ENCODE results near the gene TMEM204.

TMEM204 gene

GRCh38 chr16:1505912-1506311, 27.6 kb upstream of the TMEM204 start:
- CTCF ChIA-PET: no interaction called here
- H3K4me1 ChIP-seq (ENCODE audit: control extremely low read depth in 1 of 4, control insufficient read depth in 4 of 4, insufficient read depth in 4 of 4, low read length in 3 of 4): no peaks in the 10 kb centered on the region
- no peak for DNase-seq
- POLR2A ChIA-PET: no interaction called here
- no peak overlapping the region for H3K27ac ChIP-seq (ENCODE audit: insufficient read depth in 1 of 2, low read depth in 1 of 2, low read length in 2 of 2, poor library complexity in 1 of 2, severe bottlenecking in 2 of 2)
- H3K27me3 ChIP-seq (replicated peaks in 2 of 5; ENCODE audit: control insufficient read depth in 4 of 5, insufficient read depth in 5 of 5, low read length in 4 of 5): no peaks in the 10 kb centered on the region
- 97% methylated on average over 15 of the region's 22 CpGs for WGBS (ENCODE audit: insufficient coverage)
- no peak overlapping the region for H3K4me3 ChIP-seq (ENCODE audit: control insufficient read depth in 1 of 7, extremely low read depth in 1 of 7, insufficient read depth in 4 of 7, low read depth in 2 of 7, low read length in 6 of 7)
- H3K9me3 ChIP-seq (ENCODE audit: control extremely low read depth in 1 of 5, control insufficient read depth in 4 of 5, insufficient read depth in 2 of 5, low read depth in 1 of 5, low read length in 4 of 5): no peaks in the 10 kb centered on the region
- peaks cover 2 to 80% (median 45%) of the 10 kb centered on the region in 4 experiments for H3K36me3 ChIP-seq (ENCODE audit: control insufficient read depth in 4 of 4, insufficient read depth in 4 of 4, low read length in 3 of 4)

- WGBS (ENCODE audit: insufficient coverage): 94% methylated on average over 37 of the region's 37 CpGs
- no peak for DNase-seq
- no peaks in the 10 kb centered on the region for H3K27me3 ChIP-seq (replicated peaks in 2 of 5; ENCODE audit: control insufficient read depth in 4 of 5, insufficient read depth in 5 of 5, low read length in 4 of 5)
- no peak overlapping the region for H3K4me3 ChIP-seq (ENCODE audit: control insufficient read depth in 1 of 7, extremely low read depth in 1 of 7, insufficient read depth in 4 of 7, low read depth in 2 of 7, low read length in 6 of 7)
- H3K27ac ChIP-seq (ENCODE audit: insufficient read depth in 1 of 2, low read depth in 1 of 2, low read length in 2 of 2, poor library complexity in 1 of 2, severe bottlenecking in 2 of 2): no peak overlapping the region
- H3K9me3 ChIP-seq (ENCODE audit: control extremely low read depth in 1 of 5, control insufficient read depth in 4 of 5, insufficient read depth in 2 of 5, low read depth in 1 of 5, low read length in 4 of 5): no peaks in the 10 kb centered on the region
- H3K36me3 ChIP-seq (ENCODE audit: control insufficient read depth in 4 of 4, insufficient read depth in 4 of 4, low read length in 3 of 4): peaks cover 2 to 75% (median 44%) of the 10 kb centered on the region in 4 experiments
- ChIA-PET POLR2A (no interaction called here), CTCF (no interaction called here)
- no peaks in the 10 kb centered on the region for H3K4me1 ChIP-seq (ENCODE audit: control extremely low read depth in 1 of 4, control insufficient read depth in 4 of 4, insufficient read depth in 4 of 4, low read length in 3 of 4)
Measured at GRCh38 chr16:1506494-1507213, 26.8 kb upstream of the TMEM204 start.

DNA sequence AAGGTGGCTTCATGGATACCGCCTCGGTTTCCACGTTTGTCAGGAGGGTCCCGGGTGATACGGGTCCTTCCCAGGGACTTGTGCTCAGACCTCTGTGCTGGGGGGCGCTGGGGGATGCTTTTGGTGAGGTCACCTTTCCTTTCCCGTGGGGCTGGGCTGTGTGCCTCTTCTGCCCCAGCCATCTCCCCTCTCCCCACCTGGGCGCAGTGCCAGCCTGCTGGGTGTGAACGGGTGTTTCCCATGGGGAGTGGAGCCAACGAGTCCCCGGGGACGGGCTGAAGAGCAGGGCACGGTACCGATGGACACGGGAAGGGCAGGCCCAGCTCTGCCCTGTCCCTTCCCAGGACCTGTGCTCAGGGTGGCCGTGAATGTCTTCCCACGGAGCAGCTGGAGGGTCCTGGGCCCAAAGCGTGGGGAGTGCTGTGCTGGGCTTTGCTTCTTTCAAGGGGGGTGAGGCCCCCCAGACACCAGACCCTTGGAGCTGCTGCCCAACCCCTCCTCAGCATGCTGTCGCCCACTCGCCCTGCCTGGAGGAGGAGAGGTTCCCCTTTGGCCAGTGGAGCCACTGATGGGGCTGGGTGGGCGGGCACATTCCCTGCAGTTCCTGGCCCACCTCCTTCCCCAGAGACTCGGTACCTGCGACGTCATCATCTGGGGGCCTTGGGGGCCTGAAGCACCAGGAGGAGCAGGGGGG, 24.8 kb upstream of the TMEM204 start:
- Histone ChIP-seq H3K4me1 (ENCODE audit: control extremely low read depth in 1 of 4, control insufficient read depth in 4 of 4, insufficient read depth in 4 of 4, low read length in 3 of 4) (no peaks in the 10 kb centered on the region), H3K36me3 (ENCODE audit: control insufficient read depth in 4 of 4, insufficient read depth in 4 of 4, low read length in 3 of 4) (peaks cover 2 to 59% (median 32%) of the 10 kb centered on the region in 4 experiments), H3K4me3 (ENCODE audit: control insufficient read depth in 1 of 7, extremely low read depth in 1 of 7, insufficient read depth in 4 of 7, low read depth in 2 of 7, low read length in 6 of 7) (no peak overlapping the region), H3K9me3 (ENCODE audit: control extremely low read depth in 1 of 5, control insufficient read depth in 4 of 5, insufficient read depth in 2 of 5, low read depth in 1 of 5, low read length in 4 of 5) (peaks cover 0 to 2% (median 0%) of the 10 kb centered on the region in 5 experiments), H3K27ac (ENCODE audit: insufficient read depth in 1 of 2, low read depth in 1 of 2, low read length in 2 of 2, poor library complexity in 1 of 2, severe bottlenecking in 2 of 2) (no peak overlapping the region), H3K27me3 (replicated peaks in 2 of 5; ENCODE audit: control insufficient read depth in 4 of 5, insufficient read depth in 5 of 5, low read length in 4 of 5) (no peaks in the 10 kb centered on the region)
- ChIA-PET POLR2A (no interaction called here), CTCF (no interaction called here)
- DNase-seq: no peak
- WGBS (ENCODE audit: insufficient coverage): 93% methylated on average over 17 of the region's 24 CpGs

GRCh38 chr16:1509307-1510221, 23.9 kb upstream of the TMEM204 start:
- H3K4me3 ChIP-seq (ENCODE audit: control insufficient read depth in 1 of 7, extremely low read depth in 1 of 7, insufficient read depth in 4 of 7, low read depth in 2 of 7, low read length in 6 of 7): no peak overlapping the region
- no peak for DNase-seq
- peaks cover 0 to 5% (median 3%) of the 10 kb centered on the region in 5 experiments for H3K9me3 ChIP-seq (ENCODE audit: control extremely low read depth in 1 of 5, control insufficient read depth in 4 of 5, insufficient read depth in 2 of 5, low read depth in 1 of 5, low read length in 4 of 5)
- ChIA-PET CTCF (no interaction called here), POLR2A (no interaction called here)
- H3K27me3 ChIP-seq (replicated peaks in 2 of 5; ENCODE audit: control insufficient read depth in 4 of 5, insufficient read depth in 5 of 5, low read length in 4 of 5): no peaks in the 10 kb centered on the region
- no peaks in the 10 kb centered on the region for H3K4me1 ChIP-seq (ENCODE audit: control extremely low read depth in 1 of 4, control insufficient read depth in 4 of 4, insufficient read depth in 4 of 4, low read length in 3 of 4)
- H3K36me3 ChIP-seq (ENCODE audit: control insufficient read depth in 4 of 4, insufficient read depth in 4 of 4, low read length in 3 of 4): peaks cover 2 to 61% (median 33%) of the 10 kb centered on the region in 4 experiments
- no peak overlapping the region for H3K27ac ChIP-seq (ENCODE audit: insufficient read depth in 1 of 2, low read depth in 1 of 2, low read length in 2 of 2, poor library complexity in 1 of 2, severe bottlenecking in 2 of 2)
- WGBS (ENCODE audit: insufficient coverage): 90% methylated on average over 39 of the region's 44 CpGs

GRCh38 chr16:1510272-1510671, 23.2 kb upstream of the TMEM204 start:
- peaks cover 2 to 61% (median 31%) of the 10 kb centered on the region in 4 experiments for H3K36me3 ChIP-seq (ENCODE audit: control insufficient read depth in 4 of 4, insufficient read depth in 4 of 4, low read length in 3 of 4)
- H3K27ac ChIP-seq (ENCODE audit: insufficient read depth in 1 of 2, low read depth in 1 of 2, low read length in 2 of 2, poor library complexity in 1 of 2, severe bottlenecking in 2 of 2): no peak overlapping the region
- WGBS (ENCODE audit: insufficient coverage): 93% methylated on average over 9 of the region's 10 CpGs
- H3K4me1 ChIP-seq (ENCODE audit: control extremely low read depth in 1 of 4, control insufficient read depth in 4 of 4, insufficient read depth in 4 of 4, low read length in 3 of 4): no peaks in the 10 kb centered on the region
- ChIA-PET POLR2A (no interaction called here), CTCF (no interaction called here)
- no peak for DNase-seq
- H3K4me3 ChIP-seq (ENCODE audit: control insufficient read depth in 1 of 7, extremely low read depth in 1 of 7, insufficient read depth in 4 of 7, low read depth in 2 of 7, low read length in 6 of 7): no peak overlapping the region
- peaks cover 0 to 10% (median 3%) of the 10 kb centered on the region in 5 experiments for H3K9me3 ChIP-seq (ENCODE audit: control extremely low read depth in 1 of 5, control insufficient read depth in 4 of 5, insufficient read depth in 2 of 5, low read depth in 1 of 5, low read length in 4 of 5)
- H3K27me3 ChIP-seq (replicated peaks in 2 of 5; ENCODE audit: control insufficient read depth in 4 of 5, insufficient read depth in 5 of 5, low read length in 4 of 5): no peaks in the 10 kb centered on the region

- no peak for DNase-seq
- Histone ChIP-seq H3K4me1 (ENCODE audit: control extremely low read depth in 1 of 4, control insufficient read depth in 4 of 4, insufficient read depth in 4 of 4, low read length in 3 of 4) (no peaks in the 10 kb centered on the region), H3K27ac (ENCODE audit: insufficient read depth in 1 of 2, low read depth in 1 of 2, low read length in 2 of 2, poor library complexity in 1 of 2, severe bottlenecking in 2 of 2) (no peak overlapping the region), H3K27me3 (replicated peaks in 2 of 5; ENCODE audit: control insufficient read depth in 4 of 5, insufficient read depth in 5 of 5, low read length in 4 of 5) (no peaks in the 10 kb centered on the region), H3K9me3 (ENCODE audit: control extremely low read depth in 1 of 5, control insufficient read depth in 4 of 5, insufficient read depth in 2 of 5, low read depth in 1 of 5, low read length in 4 of 5) (peaks cover 0 to 13% (median 3%) of the 10 kb centered on the region in 5 experiments), H3K4me3 (ENCODE audit: control insufficient read depth in 1 of 7, extremely low read depth in 1 of 7, insufficient read depth in 4 of 7, low read depth in 2 of 7, low read length in 6 of 7) (no peak overlapping the region), H3K36me3 (ENCODE audit: control insufficient read depth in 4 of 4, insufficient read depth in 4 of 4, low read length in 3 of 4) (peaks cover 2 to 56% (median 29%) of the 10 kb centered on the region in 4 experiments)
- POLR2A ChIA-PET: interaction anchor here (0.8 kb wide), 1 partner anchor 23 kb away, joined by 3 read pairs; no protein-coding TSS in a partner anchor
- CTCF ChIA-PET: interaction anchor here (0.8 kb wide), 1 partner anchor 28 kb away, joined by 4 read pairs; no protein-coding TSS in a partner anchor
- 96% methylated on average over 25 of the region's 26 CpGs for WGBS (ENCODE audit: insufficient coverage)
Measured at GRCh38 chr16:1510941-1511351, 22.5 kb upstream of the TMEM204 start.

Data from common myeloid progenitor, CD34-positive (primary cell).